Sigmoid colon (tissue), 7 donors: ENCODE measurements around the gene SUN2. TPM values are rescaled to one million over a fixed set of nuclear protein-coding genes. Genes with fewer than 3 reads are reported as not detected.

Source experiments
- DNase-seq: peaks from one replicate; pipeline ENCODE4 v3.0.0-alpha.2; 2019
- H3K27ac ChIP-seq, 4 donors: fragments of 200-600 bp; sonication (generic); one replicate each; pipeline ENCODE4 v1.5.1; 2016 to 2019; ENCODE audit warnings: mild to moderate bottlenecking in 1 of 4
- H3K27me3 ChIP-seq, 3 donors: fragments of 200-600 bp; sonication (generic); one replicate each; pipeline ENCODE4 v1.5.1; 2019; ENCODE audit warnings: mild to moderate bottlenecking in 1 of 3
- H3K36me3 ChIP-seq, 4 donors: fragments of 200-600 bp; sonication (generic); one replicate each; pipeline ENCODE4 v1.5.1; 2016 to 2019
- H3K4me1 ChIP-seq, 4 donors: fragments of 200-600 bp; sonication (generic); one replicate each; pipeline ENCODE4 v1.5.1; 2017 to 2019
- H3K4me3 ChIP-seq, 4 donors: fragments of 200-600 bp; sonication (generic); one replicate each; pipeline ENCODE4 v1.5.1; 2017 to 2019; ENCODE audit warnings: mild to moderate bottlenecking in 2 of 4, moderate library complexity in 1 of 4
- H3K9me3 ChIP-seq, 4 donors: fragments of 200-600 bp in 3 of 4; sonication (generic) in 3 of 4; one replicate each; pipeline versions ENCODE4 v1.5.1 to v1.6.1; 2013 to 2019
- CTCF ChIP-seq, 4 experiments: fragments of 450-650 bp in 3 of 4; fragments of 200-600 bp in 1 of 4; IDR thresholded peaks; one replicate each; pipeline ENCODE4 v1.5.1; 2016 to 2019; ENCODE audit warnings: antibody characterized with exemption in 4 of 4, mild to moderate bottlenecking in 3 of 4, moderate library complexity in 2 of 4
- EP300 ChIP-seq, 4 donors: sonication (generic); formaldehyde crosslinking; IDR thresholded peaks; one replicate each; pipeline ENCODE4 v1.6.1; 2017; ENCODE audit warnings: antibody characterized with exemption in 4 of 4
- POLR2A ChIP-seq, 2 donors: fragments of 450-650 bp; IDR thresholded peaks; one replicate each; pipeline ENCODE4 v1.6.1; 2016; ENCODE audit warnings: antibody characterized with exemption in 2 of 2, mild to moderate bottlenecking in 2 of 2, moderate library complexity in 2 of 2
- POLR2AphosphoS5 ChIP-seq, 4 donors: sonication (generic); formaldehyde crosslinking; IDR thresholded peaks; one replicate each; pipeline ENCODE4 v1.6.1; 2017; ENCODE audit warnings: antibody characterized with exemption in 4 of 4
- WGBS, 2 donors: extraction: QIAGEN DNeasy Blood & Tissue Kit; methylation state at CpG; one replicate each; pipeline ENCODE4 v1.1.7; 2013; 5-methylcytosine and 5-hydroxymethylcytosine counted together
- intact Hi-C: fragments of 100-400 bp; cut with DNase I; formaldehyde crosslinking; loops from one replicate; pipeline ENCODE4 v1.15.1; 2023
- polyA plus RNA-seq, 3 donors: library from polyadenylated mRNA; stranded (reverse); fragments of 200-250 nt; gene quantifications; one replicate each; pipeline ENCODE4 v1.2.3, GENCODE V29; 2013
- total RNA-seq, 4 donors: library from RNA; depleted of rRNA; stranded (reverse); fragments of >200 nt; gene quantifications; one replicate each; pipeline ENCODE4 v1.1.0, GENCODE V29; 2016
- donor health status: healthy with polysubstance abuse.
- donor health status: Bipolar disorder and iron deficiency.
- donor health status: healthy.

Gene SUN2
- total and polyA plus RNA-seq, 7 donors, result 9.2 to 319 (median 255) TPM

DNA sequence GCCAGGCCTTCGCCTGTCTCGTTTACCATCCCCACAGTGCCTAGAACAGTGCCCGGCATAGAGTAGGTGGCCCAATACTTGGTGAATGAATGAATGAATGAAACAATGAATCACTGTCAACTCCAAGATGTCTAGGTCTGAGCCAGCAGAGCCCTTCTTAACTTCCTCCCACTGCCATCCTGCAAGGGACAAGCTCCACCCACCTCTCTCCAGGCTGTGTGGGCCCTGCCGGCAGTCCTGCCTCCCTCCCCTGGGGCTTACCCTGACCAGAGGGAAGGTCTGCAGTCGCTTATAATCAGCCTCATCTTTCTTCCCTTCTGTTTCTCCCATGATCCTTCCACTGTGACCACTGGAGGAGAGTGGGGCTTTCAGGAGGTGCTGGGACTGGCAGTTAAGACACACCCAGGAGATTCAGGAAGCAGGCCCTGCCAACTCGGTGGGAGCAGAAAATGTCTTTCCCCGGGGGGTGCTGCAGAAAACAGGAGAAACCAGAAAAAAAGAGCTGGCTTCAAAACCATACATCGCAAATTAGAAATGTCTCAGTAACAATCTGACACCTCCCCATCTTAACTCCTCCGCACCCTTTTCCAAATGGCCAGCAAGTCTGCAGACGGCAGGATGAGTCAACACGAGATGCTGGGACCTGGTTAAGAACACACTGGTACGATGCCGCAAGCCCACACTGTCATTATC, 26.8 kb upstream of the SUN2 start:
- no peak overlapping the region for H3K27ac ChIP-seq
- DNase-seq, result no peak
- WGBS, 2 donors, result 71 to 76% methylated on average over 13 of the region's 13 CpGs
- peaks cover 0 to 17% (median 11%) of the 10 kb centered on the region in 4 donors for H3K4me1 ChIP-seq
- H3K36me3 ChIP-seq, result peaks cover 0 to 35% (median 13%) of the 10 kb centered on the region in 4 donors
- intact Hi-C loops, result no loop called here
- H3K9me3 ChIP-seq, result no peaks in the 10 kb centered on the region
- H3K4me3 ChIP-seq, result no peak overlapping the region
- H3K27me3 ChIP-seq, result no peaks in the 10 kb centered on the region
- TF ChIP-seq POLR2A (IDR thresholded peaks at IDR 0.05) (no peak), EP300 (IDR thresholded peaks at IDR 0.05) (no peak), POLR2AphosphoS5 (IDR thresholded peaks at IDR 0.05) (no peak), CTCF (IDR thresholded peaks at IDR 0.05) (no peak)

GRCh38 chr22:38781033-38781432, 25.2 kb upstream of the SUN2 start:
- intact Hi-C loops, result no loop called here
- H3K36me3 ChIP-seq, result peaks cover 0 to 35% (median 13%) of the 10 kb centered on the region in 4 donors
- no peak for DNase-seq
- WGBS, 2 donors, result 92 to 95% methylated on average over 13 of the region's 13 CpGs
- peaks cover 0 to 8% (median 3%) of the 10 kb centered on the region in 4 donors for H3K4me1 ChIP-seq
- H3K27me3 ChIP-seq, result no peaks in the 10 kb centered on the region
- H3K27ac ChIP-seq, result no peak overlapping the region
- TF ChIP-seq POLR2A (IDR thresholded peaks at IDR 0.05) (no peak), EP300 (IDR thresholded peaks at IDR 0.05) (no peak), POLR2AphosphoS5 (IDR thresholded peaks at IDR 0.05) (no peak), CTCF (IDR thresholded peaks at IDR 0.05) (no peak)
- H3K9me3 ChIP-seq, result no peaks in the 10 kb centered on the region
- H3K4me3 ChIP-seq, result no peak overlapping the region

DNA sequence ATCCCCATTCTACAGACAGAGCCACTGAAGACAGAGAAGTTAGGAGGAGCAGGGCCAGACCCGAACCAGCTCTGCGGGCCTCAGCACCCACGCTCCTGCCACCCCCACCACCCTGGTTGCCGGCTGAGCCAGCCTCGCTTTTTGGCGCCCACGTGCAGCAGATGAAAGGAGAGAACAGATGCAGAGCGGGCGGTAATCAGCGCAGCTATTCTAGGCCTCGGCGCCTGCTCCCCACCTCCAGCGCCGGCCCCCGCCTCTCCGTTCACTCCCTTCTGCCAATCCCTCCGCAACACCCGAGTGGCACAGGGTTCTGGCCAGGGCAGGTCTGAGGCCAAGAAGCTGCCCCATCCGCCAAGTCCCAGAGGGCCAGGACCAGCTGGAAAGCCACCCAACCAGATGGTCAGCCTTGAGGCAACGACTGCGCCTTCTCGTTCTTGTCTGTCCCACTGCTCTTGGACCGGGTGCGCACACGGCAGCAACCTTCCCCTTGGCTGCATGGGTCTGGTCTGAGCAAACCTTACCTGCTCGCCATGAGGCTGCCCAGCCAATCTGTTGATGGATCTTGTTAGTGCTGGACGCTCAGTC, 21.4 kb upstream of the SUN2 start:
- WGBS, 2 donors, result 93 to 94% methylated on average over 27 of the region's 27 CpGs
- no peak for DNase-seq
- H3K4me1 ChIP-seq, result no peaks in the 10 kb centered on the region
- no peaks in the 10 kb centered on the region for H3K9me3 ChIP-seq
- H3K36me3 ChIP-seq, result peaks cover 0 to 35% (median 13%) of the 10 kb centered on the region in 4 donors
- intact Hi-C loops, result no loop called here
- no peak overlapping the region for H3K27ac ChIP-seq
- H3K4me3 ChIP-seq, result no peak overlapping the region
- TF ChIP-seq POLR2A (IDR thresholded peaks at IDR 0.05), result no peak
- TF ChIP-seq EP300 (IDR thresholded peaks at IDR 0.05), result no peak
- TF ChIP-seq POLR2AphosphoS5 (IDR thresholded peaks at IDR 0.05), result no peak
- no peak for TF ChIP-seq CTCF (IDR thresholded peaks at IDR 0.05)
- no peaks in the 10 kb centered on the region for H3K27me3 ChIP-seq

DNA sequence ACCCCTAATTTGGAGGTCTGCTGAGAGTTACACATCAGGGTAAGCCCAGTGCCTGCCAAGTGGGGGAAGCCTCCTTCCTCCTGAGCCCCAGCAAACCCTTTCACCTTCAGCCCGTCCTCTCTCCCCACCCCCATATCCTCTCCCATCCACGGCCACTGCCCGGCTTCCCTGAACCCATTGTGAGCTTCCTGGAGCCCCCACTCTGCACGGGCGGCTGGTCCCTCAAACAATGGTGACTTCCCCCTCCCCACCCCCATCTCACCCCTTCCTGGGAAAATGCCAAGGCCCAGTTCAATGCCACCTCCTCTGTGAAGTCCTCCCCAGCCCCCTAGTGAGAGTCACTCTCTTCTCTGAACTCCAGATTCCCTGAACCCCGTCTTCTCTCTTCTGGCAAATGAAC, 20.3 kb upstream of the SUN2 start:
- Histone ChIP-seq H3K9me3 (no peaks in the 10 kb centered on the region), H3K4me1 (no peaks in the 10 kb centered on the region), H3K4me3 (no peak overlapping the region), H3K36me3 (peaks cover 0 to 29% (median 13%) of the 10 kb centered on the region in 4 donors), H3K27me3 (no peaks in the 10 kb centered on the region), H3K27ac (no peak overlapping the region)
- TF ChIP-seq POLR2A (IDR thresholded peaks at IDR 0.05) (no peak), POLR2AphosphoS5 (IDR thresholded peaks at IDR 0.05) (no peak)
- 73% methylated on average over 6 of the region's 6 CpGs for WGBS, 2 donors
- no peak for DNase-seq
- intact Hi-C loops, result no loop called here

DNA sequence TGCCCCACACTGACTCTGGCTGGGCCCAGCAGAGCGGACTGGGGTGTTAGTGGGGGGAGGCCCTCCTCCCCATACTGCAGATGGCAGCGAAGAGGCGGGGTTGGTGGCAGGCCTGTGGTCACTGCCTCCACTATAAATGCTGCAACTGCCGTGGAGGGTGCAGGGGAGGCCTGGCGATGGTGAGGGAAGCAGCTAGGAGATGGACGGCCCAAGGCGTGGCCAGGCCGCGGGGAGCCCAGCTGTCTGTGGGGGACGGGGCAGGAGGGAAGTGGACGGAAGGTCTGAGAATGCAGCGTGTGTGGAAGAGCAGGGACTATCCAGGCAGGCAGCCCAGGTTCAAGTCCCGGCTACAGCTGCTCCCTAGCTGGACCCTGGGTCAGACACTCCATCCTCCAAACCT, 19.9 kb upstream of the SUN2 start:
- no peak overlapping the region for H3K27ac ChIP-seq
- no peaks in the 10 kb centered on the region for H3K9me3 ChIP-seq
- H3K4me1 ChIP-seq, result no peaks in the 10 kb centered on the region
- 77 to 78% methylated on average over 13 of the region's 13 CpGs for WGBS, 2 donors
- H3K36me3 ChIP-seq, result peaks cover 0 to 25% (median 13%) of the 10 kb centered on the region in 4 donors
- intact Hi-C loops, result no loop called here
- H3K27me3 ChIP-seq, result no peaks in the 10 kb centered on the region
- no peak overlapping the region for H3K4me3 ChIP-seq
- TF ChIP-seq CTCF (IDR thresholded peaks at IDR 0.05) (no peak), EP300 (IDR thresholded peaks at IDR 0.05) (no peak)
- no peak for DNase-seq
